Measurements from ENCODE around the gene LRRC70.

DNA sequence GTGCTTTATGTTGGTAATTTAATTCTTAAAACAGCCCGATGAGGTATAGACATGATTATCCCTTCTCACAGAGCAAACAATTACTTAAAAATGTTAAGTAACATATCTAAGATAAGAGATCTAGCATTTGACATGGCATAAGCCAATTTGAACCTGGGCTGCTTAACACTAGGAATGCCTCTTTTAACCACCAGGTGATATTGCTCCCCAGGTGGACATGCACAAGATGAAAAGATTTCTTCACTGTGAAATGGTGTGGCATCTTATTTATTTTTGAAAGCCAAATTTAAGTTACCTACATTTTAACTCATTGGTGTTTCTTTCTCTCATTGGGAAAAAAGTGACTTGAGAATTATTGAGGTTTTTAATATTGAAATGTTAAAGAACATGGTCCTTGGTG lies 15.8 kb upstream of the LRRC70 start:
- TF ChIP-seq, protein P1, sequence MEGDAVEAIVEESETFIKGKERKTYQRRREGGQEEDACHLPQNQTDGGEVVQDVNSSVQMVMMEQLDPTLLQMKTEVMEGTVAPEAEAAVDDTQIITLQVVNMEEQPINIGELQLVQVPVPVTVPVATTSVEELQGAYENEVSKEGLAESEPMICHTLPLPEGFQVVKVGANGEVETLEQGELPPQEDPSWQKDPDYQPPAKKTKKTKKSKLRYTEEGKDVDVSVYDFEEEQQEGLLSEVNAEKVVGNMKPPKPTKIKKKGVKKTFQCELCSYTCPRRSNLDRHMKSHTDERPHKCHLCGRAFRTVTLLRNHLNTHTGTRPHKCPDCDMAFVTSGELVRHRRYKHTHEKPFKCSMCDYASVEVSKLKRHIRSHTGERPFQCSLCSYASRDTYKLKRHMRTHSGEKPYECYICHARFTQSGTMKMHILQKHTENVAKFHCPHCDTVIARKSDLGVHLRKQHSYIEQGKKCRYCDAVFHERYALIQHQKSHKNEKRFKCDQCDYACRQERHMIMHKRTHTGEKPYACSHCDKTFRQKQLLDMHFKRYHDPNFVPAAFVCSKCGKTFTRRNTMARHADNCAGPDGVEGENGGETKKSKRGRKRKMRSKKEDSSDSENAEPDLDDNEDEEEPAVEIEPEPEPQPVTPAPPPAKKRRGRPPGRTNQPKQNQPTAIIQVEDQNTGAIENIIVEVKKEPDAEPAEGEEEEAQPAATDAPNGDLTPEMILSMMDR (IDR thresholded peaks at IDR 0.05): no peak
- no peak for TF ChIP-seq EZH2 (IDR thresholded peaks at IDR 0.05)
- TF ChIP-seq EZH2phosphoT487 (IDR thresholded peaks at IDR 0.05): no peak

Data from neural progenitor cell (in vitro differentiated cells).